Measurements from ENCODE around the gene PSME3. TPM values are rescaled to one million over a fixed set of nuclear protein-coding genes. Genes with fewer than 3 reads are reported as not detected.

PSME3 gene
- total and polyA plus RNA-seq, 12 donors = 26.0 to 103 (median 70.3) TPM

DNA sequence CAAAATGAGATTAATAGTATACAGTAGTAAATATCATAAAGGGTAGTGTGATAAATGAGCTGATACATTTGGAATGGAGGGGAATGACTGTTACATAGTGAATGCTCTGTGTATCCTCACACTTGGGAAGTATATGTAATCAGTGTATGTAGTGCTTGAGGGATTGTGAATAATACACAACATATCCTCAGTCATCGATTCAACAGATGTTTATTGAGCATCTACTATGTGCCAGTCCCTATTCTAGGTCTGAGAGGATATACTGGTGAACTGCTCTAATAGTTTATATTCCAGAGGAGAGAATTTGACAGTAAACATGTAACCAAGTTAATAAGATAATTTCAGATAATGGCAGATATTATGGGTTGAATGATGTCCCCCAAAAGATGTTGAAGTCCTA is 5.7 kb upstream of the PSME3 start:
- peaks cover 0 to 4% (median 0%) of the 10 kb centered on the region in 9 donors for H3K36me3 ChIP-seq
- intact Hi-C loops (cut with DNase I) = loop anchor here in 4 of 10 donors (10.0 kb wide), 2 partner anchors 103 to 253 kb away; partner anchors contain the start of gene PSMC3IP (in 2 of the 4)
- TF ChIP-seq CTCF (IDR thresholded peaks at IDR 0.05) = no peak
- peaks cover 5 to 27% (median 18%) of the 10 kb centered on the region in 9 donors for H3K4me1 ChIP-seq
- 91 to 96% methylated on average over 1 of the region's 1 CpG for WGBS, 2 donors
- peaks cover 0 to 6% (median 0%) of the 10 kb centered on the region in 7 donors for H3K27me3 ChIP-seq
- DNase-seq (no peak), ATAC-seq (no peak)
- no peak overlapping the region for H3K27ac ChIP-seq
- no peaks in the 10 kb centered on the region for H3K9me3 ChIP-seq
- no peak overlapping the region for H3K4me3 ChIP-seq

DNA sequence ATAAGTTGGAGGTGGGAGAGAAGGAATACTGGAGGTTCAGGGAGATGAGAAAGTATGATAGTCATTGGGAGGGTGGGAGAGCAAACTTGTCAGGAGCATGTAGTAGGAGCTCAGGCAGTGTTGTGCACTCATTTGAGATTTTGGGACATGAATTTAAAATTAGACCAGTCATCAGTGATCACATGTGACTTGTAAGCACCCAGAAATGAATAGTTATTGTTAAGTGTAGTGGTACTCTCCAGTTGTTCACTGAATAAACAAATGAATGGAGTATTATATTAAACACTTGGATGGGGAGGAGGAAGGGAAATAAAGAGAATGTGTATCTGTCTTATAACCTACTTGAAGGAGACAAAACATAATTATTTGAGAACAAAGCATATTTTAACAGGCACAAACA is 2.2 kb upstream of the PSME3 start:
- intact Hi-C loops (cut with DNase I) = loop anchor here in 1 of 10 donors (5.0 kb wide), 1 partner anchor 166 kb away; the partner anchor contains the start of gene RPL27
- DNase-seq (no peak), ATAC-seq (no peak)
- Histone ChIP-seq H3K4me3 (no peak overlapping the region), H3K4me1 (peaks cover 7 to 29% (median 19%) of the 10 kb centered on the region in 9 donors), H3K27ac (no peak overlapping the region), H3K9me3 (peaks cover 0 to 4% (median 0%) of the 10 kb centered on the region in 11 donors), H3K36me3 (peaks cover 0 to 16% (median 5%) of the 10 kb centered on the region in 9 donors), H3K27me3 (peaks cover 0 to 6% (median 0%) of the 10 kb centered on the region in 7 donors)
- no peak for TF ChIP-seq CTCF (IDR thresholded peaks at IDR 0.05)

GRCh38 chr17:42832213-42832933 is 824 bp upstream of the PSME3 start:
- no peak for TF ChIP-seq CTCF (IDR thresholded peaks at IDR 0.05)
- H3K36me3 ChIP-seq = peaks cover 0 to 30% (median 18%) of the 10 kb centered on the region in 9 donors
- ATAC-seq (peak in 6 of 8 donors; percentile 3 to 29 (median 7)), DNase-seq (no peak)
- peaks cover 7 to 29% (median 19%) of the 10 kb centered on the region in 9 donors for H3K4me1 ChIP-seq
- peak overlapping the region; percentile 66 to 99 (median 93) for H3K4me3 ChIP-seq
- 51 to 56% methylated on average over 9 of the region's 9 CpGs for WGBS, 2 donors
- peak overlapping the region; percentile 46 to 97 (median 88) for H3K27ac ChIP-seq
- H3K9me3 ChIP-seq = peaks cover 0 to 4% (median 0%) of the 10 kb centered on the region in 11 donors
- intact Hi-C loops (cut with DNase I) = loop anchor here in 1 of 10 donors (5.0 kb wide), 1 partner anchor 165 kb away; the partner anchor contains the start of gene RPL27
- H3K27me3 ChIP-seq = no peaks in the 10 kb centered on the region

DNA sequence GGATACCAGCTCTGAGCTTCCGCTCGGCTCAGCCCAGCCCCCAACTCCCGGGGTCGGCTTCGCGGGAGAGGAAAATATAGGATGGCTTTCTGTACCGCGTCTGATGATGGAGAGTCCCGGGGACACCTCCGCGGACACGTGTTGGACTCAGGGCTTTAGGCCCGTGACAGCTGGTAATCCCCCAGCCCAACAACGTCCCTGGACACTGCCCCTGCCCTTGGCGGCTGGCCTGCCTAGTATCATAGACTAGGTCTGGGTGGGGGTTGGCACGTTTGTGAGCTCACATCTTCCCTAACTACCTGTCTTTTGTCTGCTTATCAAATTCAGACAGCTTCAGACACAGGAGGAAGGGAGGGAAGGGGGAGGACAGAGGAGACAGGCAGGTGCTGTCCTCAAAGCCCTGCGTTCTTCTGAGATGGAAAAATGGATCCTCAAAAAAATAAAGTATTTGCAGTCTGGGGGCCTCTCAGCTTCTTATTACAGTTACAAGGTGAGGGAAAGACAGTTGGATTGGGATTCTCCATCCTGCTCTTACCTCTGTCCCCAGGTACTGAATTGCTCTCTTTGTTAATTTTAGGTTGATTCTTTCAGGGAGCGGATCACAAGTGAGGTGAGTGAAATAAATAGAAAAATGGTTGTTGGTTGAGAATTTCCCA is 698 bp downstream of the PSME3 start:
- 6 to 7% methylated on average over 18 of the region's 18 CpGs for WGBS, 2 donors
- ATAC-seq = peak in 6 of 8 donors; percentile 3 to 51 (median 6)
- H3K27ac ChIP-seq = peak overlapping the region in 9 of 10 donors; percentile 83 to 97 (median 89)

More for the DNA sequence above, 698 bp downstream of the PSME3 start:
- intact Hi-C loops (cut with DNase I) = loop anchor here in 1 of 10 donors (5.0 kb wide), 1 partner anchor 163 kb away; the partner anchor contains the start of gene RPL27
- no peak for TF ChIP-seq CTCF (IDR thresholded peaks at IDR 0.05)
- H3K9me3 ChIP-seq = peaks cover 0 to 4% (median 0%) of the 10 kb centered on the region in 11 donors
- H3K36me3 ChIP-seq = peaks cover 0 to 45% (median 33%) of the 10 kb centered on the region in 9 donors
- H3K27me3 ChIP-seq = no peaks in the 10 kb centered on the region
- H3K4me3 ChIP-seq = peak overlapping the region; percentile 66 to 99 (median 93)
- peaks cover 7 to 29% (median 19%) of the 10 kb centered on the region in 9 donors for H3K4me1 ChIP-seq
- no peak for DNase-seq
